ENCODE data around the gene ACOT7. TPM values are rescaled to one million over a fixed set of nuclear protein-coding genes. Genes with fewer than 3 reads are reported as not detected.

The ACOT7 gene
- total RNA-seq, 6 donors from 2014 or later, result 8.2 to 33.4 (median 26.5) TPM

GRCh38 chr1:6295910-6296309, 97.7 kb downstream of the ACOT7 start:
- 89 to 97% methylated on average over 6 of the region's 6 CpGs for WGBS, 2 donors

GRCh38 chr1:6294890-6295556, 98.5 kb downstream of the ACOT7 start:
- ATAC-seq (ENCODE audit: low FRiP score in 2 of 2) (no peak), DNase-seq (no peak)
- H3K9me3 ChIP-seq, result no peaks in the 10 kb centered on the region
- peaks cover 0 to 11% (median 3%) of the 10 kb centered on the region in 4 donors for H3K36me3 ChIP-seq
- H3K4me1 ChIP-seq, result no peaks in the 10 kb centered on the region
- TF ChIP-seq POLR2AphosphoS5 (IDR thresholded peaks at IDR 0.05), result no peak
- no peaks in the 10 kb centered on the region for H3K27me3 ChIP-seq
- H3K27ac ChIP-seq, result no peak overlapping the region
- no peak overlapping the region for H3K4me3 ChIP-seq
- 78 to 79% methylated on average over 13 to 23 of the region's 23 CpGs for WGBS, 2 donors

More at GRCh38 chr1:6295910-6296309, 97.7 kb downstream of the ACOT7 start:
- H3K27me3 ChIP-seq, result no peaks in the 10 kb centered on the region
- H3K27ac ChIP-seq, result no peak overlapping the region
- DNase-seq, result no peak
- no peaks in the 10 kb centered on the region for H3K4me1 ChIP-seq
- peaks cover 0 to 11% (median 3%) of the 10 kb centered on the region in 4 donors for H3K36me3 ChIP-seq
- H3K9me3 ChIP-seq, result no peaks in the 10 kb centered on the region
- no peak for TF ChIP-seq CTCF (IDR thresholded peaks at IDR 0.05)
- no peak for TF ChIP-seq POLR2A (IDR thresholded peaks at IDR 0.05)
- TF ChIP-seq POLR2AphosphoS5 (IDR thresholded peaks at IDR 0.05), result no peak
- TF ChIP-seq EP300 (IDR thresholded peaks at IDR 0.05), result no peak
- no peak for ATAC-seq (ENCODE audit: low FRiP score in 2 of 2)
- no peak overlapping the region for H3K4me3 ChIP-seq

GRCh38 chr1:6294080-6294889, 99.3 kb downstream of the ACOT7 start:
- WGBS, 2 donors, result 86 to 89% methylated on average over 13 to 14 of the region's 14 CpGs
- no peaks in the 10 kb centered on the region for H3K9me3 ChIP-seq
- H3K4me3 ChIP-seq, result no peak overlapping the region
- H3K36me3 ChIP-seq, result peaks cover 0 to 11% (median 3%) of the 10 kb centered on the region in 4 donors
- DNase-seq (no peak), ATAC-seq (ENCODE audit: low FRiP score in 2 of 2) (no peak)
- no peak overlapping the region for H3K27ac ChIP-seq
- no peaks in the 10 kb centered on the region for H3K4me1 ChIP-seq
- TF ChIP-seq EP300 (IDR thresholded peaks at IDR 0.05), result no peak
- no peak for TF ChIP-seq CTCF (IDR thresholded peaks at IDR 0.05)
- TF ChIP-seq POLR2A (IDR thresholded peaks at IDR 0.05), result no peak
- no peak for TF ChIP-seq POLR2AphosphoS5 (IDR thresholded peaks at IDR 0.05)
- no peaks in the 10 kb centered on the region for H3K27me3 ChIP-seq

GRCh38 chr1:6292102-6292501, 101.5 kb downstream of the ACOT7 start:
- Histone ChIP-seq H3K9me3 (no peaks in the 10 kb centered on the region), H3K36me3 (peaks cover 0 to 11% (median 3%) of the 10 kb centered on the region in 4 donors), H3K27me3 (no peaks in the 10 kb centered on the region), H3K4me1 (peaks cover 3 to 10% (median 7%) of the 10 kb centered on the region in 4 donors), H3K27ac (no peak overlapping the region), H3K4me3 (no peak overlapping the region)
- TF ChIP-seq POLR2A (IDR thresholded peaks at IDR 0.05), result no peak
- no peak for TF ChIP-seq POLR2AphosphoS5 (IDR thresholded peaks at IDR 0.05)
- TF ChIP-seq EP300 (IDR thresholded peaks at IDR 0.05), result no peak
- TF ChIP-seq CTCF (IDR thresholded peaks at IDR 0.05), result no peak
- WGBS, 2 donors, result 93 to 94% methylated on average over 10 of the region's 10 CpGs
- DNase-seq, result no peak
- no peak for ATAC-seq (ENCODE audit: low FRiP score in 2 of 2)

- TF ChIP-seq CTCF (IDR thresholded peaks at IDR 0.05) (no peak), EP300 (IDR thresholded peaks at IDR 0.05) (no peak), POLR2A (IDR thresholded peaks at IDR 0.05) (no peak), POLR2AphosphoS5 (IDR thresholded peaks at IDR 0.05) (no peak)
- ATAC-seq (ENCODE audit: low FRiP score in 2 of 2) (no peak), DNase-seq (no peak)
- Histone ChIP-seq H3K4me3 (no peak overlapping the region), H3K36me3 (peaks cover 0 to 2% (median under 1%) of the 10 kb centered on the region in 4 donors), H3K9me3 (no peaks in the 10 kb centered on the region), H3K4me1 (peaks cover 6 to 15% (median 9%) of the 10 kb centered on the region in 4 donors), H3K27me3 (no peaks in the 10 kb centered on the region), H3K27ac (peak overlapping the region in 2 of 4 donors; percentile 7 to 16)
- WGBS, 2 donors, result 69 to 80% methylated on average over 10 of the region's 10 CpGs
These were observed 104.9 kb downstream of the ACOT7 start for GRCh38 chr1:6288665-6289064.
